HCEC 1CT (cell line): ENCODE results near the gene LAMB2.

ENCODE experiments used
- DNase-seq: peaks from one replicate; pipeline ENCODE4 v3.0.0-alpha.2; 2017

LAMB2 gene

GRCh38 chr3:49161197-49161596, 28.3 kb upstream of the LAMB2 start:
- DNase-seq = no peak

- no peak for DNase-seq
Observed at GRCh38 chr3:49158792-49159191, 25.9 kb upstream of the LAMB2 start.

- no peak for DNase-seq
Observed at GRCh38 chr3:49158103-49158709, 25.4 kb upstream of the LAMB2 start.

- DNase-seq = no peak
Observed at GRCh38 chr3:49157289-49157688, 24.4 kb upstream of the LAMB2 start.

- DNase-seq = no peak
Observed at GRCh38 chr3:49153349-49153912, 20.6 kb upstream of the LAMB2 start.

- no peak for DNase-seq
Observed at GRCh38 chr3:49151610-49152009, 18.8 kb upstream of the LAMB2 start.

GRCh38 chr3:49148159-49148558, 15.3 kb upstream of the LAMB2 start:
- DNase-seq = no peak

- no peak for DNase-seq
Observed at GRCh38 chr3:49140080-49140479, 7.2 kb upstream of the LAMB2 start.

GRCh38 chr3:49135499-49135898, 2.6 kb upstream of the LAMB2 start:
- no peak for DNase-seq

GRCh38 chr3:49134471-49135265, 1.8 kb upstream of the LAMB2 start:
- no peak for DNase-seq

GRCh38 chr3:49133226-49133951, 539 bp upstream of the LAMB2 start:
- DNase-seq = peak; percentile 83

GRCh38 chr3:49132073-49132436, 795 bp downstream of the LAMB2 start:
- DNase-seq = no peak

GRCh38 chr3:49131576-49131975, 1.3 kb downstream of the LAMB2 start:
- DNase-seq = no peak

- no peak for DNase-seq
Observed at GRCh38 chr3:49131040-49131439, 1.8 kb downstream of the LAMB2 start.

GRCh38 chr3:49124991-49125670, 7.7 kb downstream of the LAMB2 start:
- no peak for DNase-seq

- DNase-seq = no peak
Observed at GRCh38 chr3:49124203-49124602, 8.6 kb downstream of the LAMB2 start.

GRCh38 chr3:49123687-49124086, 9.2 kb downstream of the LAMB2 start:
- no peak for DNase-seq

- DNase-seq = no peak
Observed at GRCh38 chr3:49122886-49123545, 9.8 kb downstream of the LAMB2 start.

GRCh38 chr3:49122451-49122850, 10.4 kb downstream of the LAMB2 start:
- DNase-seq = no peak

GRCh38 chr3:49122022-49122421, 10.8 kb downstream of the LAMB2 start:
- no peak for DNase-seq

GRCh38 chr3:49121132-49121736, 11.6 kb downstream of the LAMB2 start:
- DNase-seq = no peak
